PC-9 (cell line): ENCODE results near the gene SPTA1. TPM values are rescaled to one million over a fixed set of nuclear protein-coding genes. Genes with fewer than 3 reads are reported as not detected.

Experiments
- BruUV-seq: library from RNA; stranded (reverse); fragments of 400-500 nt; replicated peaks from 2 replicates; lab custom pipeline; 2021; lab: Mats Ljungman, UMichigan
- CTCF ChIA-PET: fragments of 300-600 bp; sonication (Branson Sonifier 250); formaldehyde crosslinking; loops from one replicate; lab custom pipeline; 2022; ENCODE audit warnings: antibody characterized with exemption; lab: Charles Lee
- POLR2A ChIA-PET: fragments of 300-600 bp; sonication (Branson Sonifier 250); formaldehyde crosslinking; loops from one replicate; lab custom pipeline; 2022; ENCODE audit warnings: antibody characterized with exemption; ENCODE audit not compliant: unreplicated experiment; lab: Charles Lee
- DNase-seq, 2 experiments: peaks; one replicate each; pipeline versions ENCODE4 v3.0.0 to v3.0.0-alpha.2; 2015 to 2022; ENCODE audit warnings: mixed read lengths in 1 of 2
- H2AFZ ChIP-seq: fragments of 200-600 bp; sonication (generic); 2 replicates; pipeline ENCODE4 v1.8.1; 2017; ENCODE audit warnings: antibody characterized with exemption
- H3F3A ChIP-seq: fragments of 200-600 bp; sonication (generic); 2 replicates; pipeline ENCODE4 v1.8.1; 2017; ENCODE audit warnings: antibody characterized with exemption, mild to moderate bottlenecking, low read depth; ENCODE audit not compliant: insufficient read depth
- H3K27ac ChIP-seq: fragments of 200-600 bp; sonication (generic); 2 replicates; pipeline ENCODE4 v1.6.1; 2016; ENCODE audit warnings: mixed run types
- H3K27me3 ChIP-seq: fragments of 200-600 bp; sonication (generic); 2 replicates; pipeline ENCODE4 v1.6.1; 2016; ENCODE audit warnings: low read depth, mixed run types; ENCODE audit not compliant: insufficient read depth
- H3K36me3 ChIP-seq: fragments of 200-600 bp; sonication (generic); 2 replicates; pipeline ENCODE4 v1.6.1; 2016; ENCODE audit warnings: low read depth, mixed run types
- H3K4me1 ChIP-seq: fragments of 200-600 bp; sonication (generic); replicated peaks from 2 replicates; pipeline ENCODE4 v1.6.1; 2016; ENCODE audit warnings: mixed run types; ENCODE audit not compliant: insufficient read depth
- H3K4me2 ChIP-seq: fragments of 200-600 bp; sonication (generic); 2 replicates; pipeline ENCODE4 v1.6.1; 2017; ENCODE audit warnings: mixed run types
- H3K4me3 ChIP-seq: fragments of 200-600 bp; sonication (generic); 2 replicates; pipeline ENCODE4 v1.6.1; 2016; ENCODE audit warnings: mixed run types
- H3K79me2 ChIP-seq: fragments of 200-600 bp; sonication (generic); 2 replicates; pipeline ENCODE4 v1.6.1; 2017; ENCODE audit warnings: low read depth, mixed run types
- H3K9me2 ChIP-seq: fragments of 200-600 bp; sonication (generic); 2 replicates; pipeline ENCODE4 v1.8.1; 2017; ENCODE audit warnings: mild to moderate bottlenecking; ENCODE audit not compliant: insufficient read depth
- H3K9me3 ChIP-seq: fragments of 200-600 bp; sonication (generic); 2 replicates; pipeline ENCODE4 v1.8.1; 2016; ENCODE audit warnings: low read depth; ENCODE audit not compliant: insufficient read depth
- H4K20me1 ChIP-seq: fragments of 200-600 bp; sonication (generic); 2 replicates; pipeline ENCODE4 v1.8.1; 2017; ENCODE audit not compliant: insufficient read depth
- EZH2 ChIP-seq: fragments of 200-600 bp; sonication (generic); IDR thresholded peaks from 2 replicates; pipeline ENCODE4 v1.8.0; 2017; ENCODE audit warnings: antibody characterized with exemption, low read depth
- intact Hi-C: fragments of 100-400 bp; cut with micrococcal nuclease; formaldehyde crosslinking; loops from one replicate; pipeline ENCODE4 v1.10.0; 2022; ENCODE audit not compliant: unreplicated experiment
- total RNA-seq: library from RNA; stranded (reverse); gene quantifications from 2 replicates; pipeline ENCODE4 v1.2.3, GENCODE V29; 2021
- TF ChIP-seq, protein P1 (sequence below): fragments of 200-600 bp; sonication (generic); conservative IDR thresholded peaks from 2 replicates; pipeline ENCODE4 v1.6.1; 2017; ENCODE audit warnings: mixed run types, antibody characterized with exemption, mild to moderate bottlenecking, moderate library complexity

The SPTA1 gene
- total RNA-seq, 1 experiment from 2014 or later, result not detected

GRCh38 chr1:158649052-158649451 is 37.5 kb downstream of the SPTA1 start:
- BruUV-seq, result no TSS peak
- TF ChIP-seq, protein P1, sequence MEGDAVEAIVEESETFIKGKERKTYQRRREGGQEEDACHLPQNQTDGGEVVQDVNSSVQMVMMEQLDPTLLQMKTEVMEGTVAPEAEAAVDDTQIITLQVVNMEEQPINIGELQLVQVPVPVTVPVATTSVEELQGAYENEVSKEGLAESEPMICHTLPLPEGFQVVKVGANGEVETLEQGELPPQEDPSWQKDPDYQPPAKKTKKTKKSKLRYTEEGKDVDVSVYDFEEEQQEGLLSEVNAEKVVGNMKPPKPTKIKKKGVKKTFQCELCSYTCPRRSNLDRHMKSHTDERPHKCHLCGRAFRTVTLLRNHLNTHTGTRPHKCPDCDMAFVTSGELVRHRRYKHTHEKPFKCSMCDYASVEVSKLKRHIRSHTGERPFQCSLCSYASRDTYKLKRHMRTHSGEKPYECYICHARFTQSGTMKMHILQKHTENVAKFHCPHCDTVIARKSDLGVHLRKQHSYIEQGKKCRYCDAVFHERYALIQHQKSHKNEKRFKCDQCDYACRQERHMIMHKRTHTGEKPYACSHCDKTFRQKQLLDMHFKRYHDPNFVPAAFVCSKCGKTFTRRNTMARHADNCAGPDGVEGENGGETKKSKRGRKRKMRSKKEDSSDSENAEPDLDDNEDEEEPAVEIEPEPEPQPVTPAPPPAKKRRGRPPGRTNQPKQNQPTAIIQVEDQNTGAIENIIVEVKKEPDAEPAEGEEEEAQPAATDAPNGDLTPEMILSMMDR, result no peak
- no peak for TF ChIP-seq EZH2
- H3K27ac ChIP-seq, result no peak overlapping the region
- no peaks in the 10 kb centered on the region for H3K79me2 ChIP-seq
- H3K4me3 ChIP-seq, result no peak overlapping the region
- no peaks in the 10 kb centered on the region for H4K20me1 ChIP-seq
- POLR2A ChIA-PET, result no interaction called here
- H3K9me2 ChIP-seq, result no peaks in the 10 kb centered on the region
- H3K27me3 ChIP-seq, result 0 out of 2 replicates have a peak, but pooled peaks cover 3% of the 10 kb centered on the region
- H3K4me1 ChIP-seq, result no peaks in the 10 kb centered on the region
- no peak for DNase-seq
- H3K9me3 ChIP-seq, result no peaks in the 10 kb centered on the region
- H3F3A ChIP-seq, result no peaks in the 10 kb centered on the region
- H3K36me3 ChIP-seq, result no peaks in the 10 kb centered on the region
- H2AFZ ChIP-seq, result no peak overlapping the region
- intact Hi-C loops, result no loop called here
- CTCF ChIA-PET, result no interaction called here
- no peak overlapping the region for H3K4me2 ChIP-seq

GRCh38 chr1:158646465-158646864 is 40.0 kb downstream of the SPTA1 start:
- TF ChIP-seq, protein P1, result no peak
- no peak overlapping the region for H3K27ac ChIP-seq
- H3K9me3 ChIP-seq, result no peaks in the 10 kb centered on the region
- ChIA-PET CTCF (no interaction called here), POLR2A (no interaction called here)
- intact Hi-C loops, result no loop called here
- DNase-seq, result no peak
- no peaks in the 10 kb centered on the region for H3K27me3 ChIP-seq
- H3K36me3 ChIP-seq, result no peaks in the 10 kb centered on the region
- H3F3A ChIP-seq, result no peaks in the 10 kb centered on the region
- no peaks in the 10 kb centered on the region for H4K20me1 ChIP-seq
- no peak overlapping the region for H3K4me3 ChIP-seq
- H3K4me2 ChIP-seq, result no peak overlapping the region
- H2AFZ ChIP-seq, result no peak overlapping the region
- no peaks in the 10 kb centered on the region for H3K9me2 ChIP-seq
- H3K4me1 ChIP-seq, result no peaks in the 10 kb centered on the region
- no TSS peak for BruUV-seq
- no peaks in the 10 kb centered on the region for H3K79me2 ChIP-seq

- no peak overlapping the region for H3K4me2 ChIP-seq
- no peaks in the 10 kb centered on the region for H3F3A ChIP-seq
- TF ChIP-seq, protein P1, result no peak
- no peak for TF ChIP-seq EZH2
- no peak for DNase-seq
- no peaks in the 10 kb centered on the region for H3K27me3 ChIP-seq
- no peak overlapping the region for H3K27ac ChIP-seq
- no peaks in the 10 kb centered on the region for H3K79me2 ChIP-seq
- intact Hi-C loops, result no loop called here
- H3K4me3 ChIP-seq, result no peak overlapping the region
- ChIA-PET CTCF (no interaction called here), POLR2A (no interaction called here)
- no peak overlapping the region for H2AFZ ChIP-seq
- no peaks in the 10 kb centered on the region for H3K9me3 ChIP-seq
- no peaks in the 10 kb centered on the region for H3K36me3 ChIP-seq
- H3K9me2 ChIP-seq, result no peaks in the 10 kb centered on the region
- no TSS peak for BruUV-seq
- H4K20me1 ChIP-seq, result no peaks in the 10 kb centered on the region
- no peaks in the 10 kb centered on the region for H3K4me1 ChIP-seq
These were observed 42.1 kb downstream of the SPTA1 start for GRCh38 chr1:158644449-158644848.
